GM12872 (cell line): ENCODE measurements around the gene GRHL1.

Experiments used
- CTCF ChIP-seq: IDR thresholded peaks from 3 replicates; pipeline ENCODE4 v1.5.1; 2011; ENCODE audit warnings: low read depth, mild to moderate bottlenecking, low read length, moderate library complexity; ENCODE audit not compliant: insufficient read depth

GRHL1 gene

GRCh38 chr2:10038716-10039115 lies 87.2 kb downstream of the GRHL1 start:
- TF ChIP-seq CTCF: no peak

GRCh38 chr2:10039658-10040410 lies 88.3 kb downstream of the GRHL1 start:
- TF ChIP-seq CTCF: no peak

GRCh38 chr2:10041711-10042110 lies 90.2 kb downstream of the GRHL1 start:
- TF ChIP-seq CTCF: no peak

GRCh38 chr2:10042301-10043161 lies 91.0 kb downstream of the GRHL1 start:
- no peak for TF ChIP-seq CTCF

- no peak for TF ChIP-seq CTCF
Observed at GRCh38 chr2:10043256-10043905, 91.9 kb downstream of the GRHL1 start, which contains the start of gene KLF11. Gene KLF11, plus strand, starts transcription at chr2:10043550. Its CDS starts 167 bp downstream, at chr2:10043717.

- TF ChIP-seq CTCF: no peak
Observed at GRCh38 chr2:10043906-10044601, 92.6 kb downstream of the GRHL1 start.
